CD4-positive, alpha-beta T cell treated with Interleukin-4 for 4 hours (primary cell): Measurements from ENCODE around the gene TP73.

Source experiments
- DNase-seq: peaks from one replicate; pipeline ENCODE4 v3.0.0-alpha.2; 2020

TP73 gene

GRCh38 chr1:3785456-3786157 lies 133.3 kb downstream of the TP73 start:
- no peak for DNase-seq
